Activated CD4-positive, alpha-beta T cell treated with anti-CD3 and anti-CD28 coated beads, Interleukin-2, amount 10 ng/mL, durations not matched to agents 24 days and 14 days (primary cell): ENCODE measurements around the gene APELA. TPM values are rescaled to one million over a fixed set of nuclear protein-coding genes. Genes with fewer than 3 reads are reported as not detected.
"Not testable (repeated sequence)": the region's sequence is repeated elsewhere in the genome, so short reads cannot be mapped to it uniquely, and the experiment has no call there.

ENCODE experiments used
- DNase-seq: peaks from one replicate; pipeline ENCODE4 v3.0.0; 2022
- H3K27ac Mint-ChIP-seq: one replicate; pipeline ENCODE4 v1.8.0; 2022; ENCODE audit warnings: mild to moderate bottlenecking, mixed read lengths
- H3K27me3 Mint-ChIP-seq: one replicate; pipeline ENCODE4 v1.8.0; 2022; ENCODE audit warnings: mixed read lengths
- H3K36me3 Mint-ChIP-seq: one replicate; pipeline ENCODE4 v1.8.0; 2022; ENCODE audit warnings: low read depth, mild to moderate bottlenecking, mixed read lengths
- H3K4me1 Mint-ChIP-seq: one replicate; pipeline ENCODE4 v1.8.0; 2021; ENCODE audit warnings: mixed read lengths
- H3K4me3 Mint-ChIP-seq: one replicate; pipeline ENCODE4 v1.8.0; 2022; ENCODE audit warnings: mild to moderate bottlenecking, moderate library complexity, mixed read lengths
- H3K9me3 Mint-ChIP-seq: one replicate; pipeline ENCODE4 v1.8.0; 2021; ENCODE audit warnings: mixed read lengths
- intact Hi-C: fragments of 100-400 bp; cut with micrococcal nuclease; formaldehyde crosslinking; loops from one replicate; pipeline ENCODE4 v1.15.1; 2023
- total RNA-seq: library from RNA; stranded (reverse); gene quantifications from 2 replicates; pipeline ENCODE4 v1.2.3, GENCODE V29; 2022

The APELA gene
- total RNA-seq, 1 donor from 2014 or later, result not detected

DNA sequence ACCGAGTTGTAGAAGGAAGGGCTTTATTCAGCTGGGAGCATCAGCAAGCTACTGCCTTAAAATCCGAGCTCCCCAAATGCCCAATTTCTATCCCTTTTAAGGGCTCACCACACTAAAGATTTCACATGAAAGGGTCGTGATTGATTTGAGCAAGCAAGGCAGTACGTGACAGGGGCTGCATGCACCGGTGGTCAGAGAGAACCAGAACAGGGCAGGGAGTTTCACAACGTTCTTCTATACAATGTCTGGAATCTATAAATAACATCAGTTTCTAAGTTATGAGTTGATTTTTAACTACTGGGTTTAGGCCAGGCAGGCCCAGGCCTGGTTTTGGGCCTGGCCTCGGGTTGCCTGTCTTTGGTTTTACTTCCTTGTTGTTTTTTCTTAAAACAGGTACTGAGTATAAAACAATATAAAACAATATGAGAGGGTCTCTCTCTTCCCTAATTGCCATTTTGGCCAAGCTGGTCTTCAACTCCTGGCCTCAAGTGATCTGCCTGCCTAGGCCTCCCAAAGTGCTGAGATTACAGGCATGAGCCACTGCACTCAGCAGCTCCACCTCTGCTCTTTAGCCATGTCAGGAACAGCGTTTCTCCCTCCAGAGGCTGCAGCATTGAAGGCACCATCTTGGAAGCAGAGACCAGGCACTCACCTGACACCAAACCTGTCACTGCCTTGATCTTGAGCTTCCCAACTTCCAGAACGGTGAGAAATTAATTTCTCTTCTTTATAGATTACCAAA, 59.1 kb downstream of the APELA start:
- not testable (repeated sequence) for H3K9me3 Mint-ChIP-seq, H3K36me3 Mint-ChIP-seq, H3K4me1 Mint-ChIP-seq

GRCh38 chr4:164937576-164938270, 60.7 kb downstream of the APELA start:
- no peaks in the 10 kb centered on the region for H3K9me3 Mint-ChIP-seq
- no peaks in the 10 kb centered on the region for H3K36me3 Mint-ChIP-seq
- DNase-seq, result no peak
- H3K27me3 Mint-ChIP-seq, result peaks cover 7% of the 10 kb centered on the region
- no peak overlapping the region for H3K4me3 Mint-ChIP-seq
- H3K27ac Mint-ChIP-seq, result no peak overlapping the region
- intact Hi-C loops, result no loop called here
- no peaks in the 10 kb centered on the region for H3K4me1 Mint-ChIP-seq

More for the DNA sequence above, 59.1 kb downstream of the APELA start:
- H3K27ac Mint-ChIP-seq, H3K4me3 Mint-ChIP-seq, intact Hi-C loops, DNase-seq, H3K27me3 Mint-ChIP-seq: not testable (repeated sequence)

DNA sequence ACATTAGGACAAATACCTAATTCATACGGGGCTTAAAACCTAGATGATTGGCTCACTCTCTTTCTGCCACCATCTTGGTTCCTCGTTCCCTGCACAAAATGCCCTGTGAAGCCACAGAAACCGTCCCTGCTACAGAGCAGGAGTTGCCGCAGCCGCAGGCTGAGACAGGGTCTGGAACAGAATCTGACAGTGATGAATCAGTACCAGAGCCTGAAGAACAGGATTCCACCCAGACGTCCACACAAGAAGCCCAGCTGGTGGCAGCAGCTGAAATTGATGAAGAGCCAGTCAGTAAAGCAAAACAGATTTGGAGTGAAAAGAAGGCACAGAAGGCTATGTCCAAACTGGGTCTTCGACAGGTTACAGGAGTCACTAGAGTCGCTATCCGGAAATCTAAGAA, 66.2 kb downstream of the APELA start:
- DNase-seq, result no peak
- no peaks in the 10 kb centered on the region for H3K9me3 Mint-ChIP-seq
- no peak overlapping the region for H3K4me3 Mint-ChIP-seq
- H3K27me3 Mint-ChIP-seq, result peaks cover 8% of the 10 kb centered on the region
- intact Hi-C loops, result no loop called here
- H3K27ac Mint-ChIP-seq, result no peak overlapping the region
- H3K36me3 Mint-ChIP-seq, result no peaks in the 10 kb centered on the region
- no peaks in the 10 kb centered on the region for H3K4me1 Mint-ChIP-seq

DNA sequence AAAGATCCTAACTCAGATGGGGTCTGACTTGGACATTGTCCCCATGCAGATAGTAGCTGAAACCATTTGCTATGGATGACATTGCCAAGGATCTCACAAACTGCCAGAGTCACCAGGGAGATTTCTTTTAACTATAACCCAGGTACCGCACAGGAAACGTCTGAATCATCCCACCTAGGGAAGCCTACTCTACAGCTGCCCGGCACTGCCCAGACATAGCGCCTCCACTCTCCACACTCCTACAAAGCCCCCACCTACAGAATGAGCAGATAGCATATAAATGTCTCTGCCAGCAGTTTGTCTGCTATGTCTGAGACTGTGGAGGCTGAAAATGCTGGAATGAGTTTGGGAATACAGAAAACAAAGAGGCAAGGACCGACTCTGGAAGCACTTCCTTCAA, 68.2 kb downstream of the APELA start:
- no peaks in the 10 kb centered on the region for H3K9me3 Mint-ChIP-seq
- H3K27ac Mint-ChIP-seq, result no peak overlapping the region
- no peaks in the 10 kb centered on the region for H3K4me1 Mint-ChIP-seq
- H3K36me3 Mint-ChIP-seq, result no peaks in the 10 kb centered on the region
- intact Hi-C loops, result no loop called here
- no peak overlapping the region for H3K4me3 Mint-ChIP-seq
- no peak for DNase-seq
- H3K27me3 Mint-ChIP-seq, result peaks cover 12% of the 10 kb centered on the region

- intact Hi-C loops, result no loop called here
Measured at GRCh38 chr4:164946810-164947209, 69.8 kb downstream of the APELA start.

More at GRCh38 chr4:164946810-164947209, 69.8 kb downstream of the APELA start:
- Mint-ChIP-seq H3K27me3 (peaks cover 21% of the 10 kb centered on the region), H3K36me3 (no peaks in the 10 kb centered on the region), H3K27ac (no peak overlapping the region), H3K4me1 (no peaks in the 10 kb centered on the region), H3K9me3 (no peaks in the 10 kb centered on the region), H3K4me3 (no peak overlapping the region)
- no peak for DNase-seq

Other genes starting within 250 kb of the APELA start
- not detected in 2 replicates for gene SMIM31, start 123.0 kb upstream of the APELA start, total RNA-seq
- gene TRIM61, start 100.5 kb downstream of the APELA start, total RNA-seq, result 3.4 and 3.7 TPM in 2 replicates
- gene TRIM60, start 154.8 kb downstream of the APELA start, total RNA-seq, result not detected in 2 replicates
- not detected in 2 replicates for gene TRIM75, start 176.7 kb downstream of the APELA start, total RNA-seq
- 10.0 and 11.0 TPM in 2 replicates for gene TMEM192, start 235.7 kb downstream of the APELA start, total RNA-seq